Astrocyte (in vitro differentiated cells and primary cell): ENCODE measurements around the gene RFX7. TPM values are rescaled to one million over a fixed set of nuclear protein-coding genes. Genes with fewer than 3 reads are reported as not detected.

Experiments
- DNase-seq: peaks from one replicate; pipeline ENCODE4 v3.0.0-alpha.2; 2010; ENCODE audit warnings: low read depth
- FAIRE-seq: peaks from 2 replicates; lab custom pipeline; 2011; peaks lifted over from hg19 to GRCh38; lab: Jason Lieb, UNC
- H2AFZ ChIP-seq: 2 replicates; pipeline ENCODE4 v1.6.0; 2012; ENCODE audit warnings: low read depth, low read length, inconsistent platforms
- H3K27ac ChIP-seq: 2 replicates; pipeline ENCODE4 v1.5.1; 2011; ENCODE audit warnings: low read depth, low read length, inconsistent platforms
- H3K27me3 ChIP-seq: 2 replicates; pipeline ENCODE4 v1.6.0; 2011; ENCODE audit warnings: low read length, inconsistent platforms; ENCODE audit not compliant: insufficient read depth
- H3K36me3 ChIP-seq: 2 replicates; pipeline ENCODE4 v1.5.1; 2011; ENCODE audit warnings: low read length, inconsistent platforms; ENCODE audit not compliant: insufficient read depth
- H3K4me1 ChIP-seq: 2 replicates; pipeline ENCODE4 v1.5.1; 2011; ENCODE audit warnings: low read length, inconsistent platforms; ENCODE audit not compliant: insufficient read depth
- H3K4me2 ChIP-seq: 2 replicates; pipeline ENCODE4 v1.6.0; 2012; ENCODE audit warnings: low read length, inconsistent platforms
- H3K4me3 ChIP-seq: 2 replicates; pipeline ENCODE4 v1.5.1; 2011; ENCODE audit warnings: low read depth, mild to moderate bottlenecking, low read length, inconsistent platforms; ENCODE audit not compliant: insufficient read depth
- H3K79me2 ChIP-seq: 2 replicates; pipeline ENCODE4 v1.6.0; 2012; ENCODE audit warnings: mild to moderate bottlenecking, low read length, inconsistent platforms; ENCODE audit not compliant: insufficient read depth
- H3K9ac ChIP-seq: 2 replicates; pipeline ENCODE4 v1.6.0; 2012; ENCODE audit warnings: mild to moderate bottlenecking, low read length, inconsistent platforms
- H3K9me3 ChIP-seq: 2 replicates; pipeline ENCODE4 v1.5.1; 2012; ENCODE audit warnings: low read depth, mild to moderate bottlenecking, low read length, inconsistent platforms; ENCODE audit not compliant: insufficient read depth
- H4K20me1 ChIP-seq: 2 replicates; pipeline ENCODE4 v1.6.0; 2012; ENCODE audit warnings: low read length, inconsistent platforms; ENCODE audit not compliant: insufficient read depth
- H3K27ac Mint-ChIP-seq: one replicate; pipeline ENCODE4 v1.8.0; 2021; ENCODE audit warnings: mild to moderate bottlenecking, mixed read lengths; ENCODE audit not compliant: unreplicated experiment
- H3K27me3 Mint-ChIP-seq: one replicate; pipeline ENCODE4 v1.8.0; 2021; ENCODE audit warnings: low read depth, mixed read lengths; ENCODE audit not compliant: unreplicated experiment
- H3K36me3 Mint-ChIP-seq: one replicate; pipeline ENCODE4 v1.8.0; 2021; ENCODE audit warnings: low read depth, mixed read lengths; ENCODE audit not compliant: unreplicated experiment
- H3K4me1 Mint-ChIP-seq: one replicate; pipeline ENCODE4 v1.8.0; 2021; ENCODE audit warnings: low read depth, mixed read lengths; ENCODE audit not compliant: unreplicated experiment
- H3K4me3 Mint-ChIP-seq: one replicate; pipeline ENCODE4 v1.8.0; 2021; ENCODE audit warnings: mild to moderate bottlenecking, moderate library complexity, mixed read lengths; ENCODE audit not compliant: unreplicated experiment
- H3K9me3 Mint-ChIP-seq: one replicate; pipeline ENCODE4 v1.8.0; 2021; ENCODE audit warnings: mild to moderate bottlenecking, mixed read lengths; ENCODE audit not compliant: unreplicated experiment
- EZH2 ChIP-seq: IDR thresholded peaks from 2 replicates; pipeline ENCODE4 v1.6.1; 2012; ENCODE audit warnings: mild to moderate bottlenecking, low read length, inconsistent platforms; ENCODE audit not compliant: insufficient read depth
- total RNA-seq: library from RNA; stranded (reverse); gene quantifications from 2 replicates; pipeline ENCODE4 v1.2.1, GENCODE V29; 2021
- TF ChIP-seq, protein P1 (sequence below): IDR thresholded peaks from 2 replicates; pipeline ENCODE4 v1.5.1; 2011; ENCODE audit warnings: low read depth, mild to moderate bottlenecking, inconsistent platforms, low read length, moderate library complexity; ENCODE audit not compliant: insufficient read depth

RFX7 gene
- total RNA-seq, 1 donor from 2014 or later, result 46.3 TPM

- H2AFZ ChIP-seq, result no peak overlapping the region
- no peak overlapping the region for H3K4me2 ChIP-seq
- Mint-ChIP-seq H3K4me1 (peaks cover 10% of the 10 kb centered on the region), H3K9me3 (peaks cover 4% of the 10 kb centered on the region), H3K4me3 (no peak overlapping the region), H3K36me3 (peaks cover 26% of the 10 kb centered on the region), H3K27me3 (no peaks in the 10 kb centered on the region), H3K27ac (no peak overlapping the region)
- FAIRE-seq (no peak), DNase-seq (no peak)
- no peak overlapping the region for H3K4me3 ChIP-seq
- TF ChIP-seq, protein P1, sequence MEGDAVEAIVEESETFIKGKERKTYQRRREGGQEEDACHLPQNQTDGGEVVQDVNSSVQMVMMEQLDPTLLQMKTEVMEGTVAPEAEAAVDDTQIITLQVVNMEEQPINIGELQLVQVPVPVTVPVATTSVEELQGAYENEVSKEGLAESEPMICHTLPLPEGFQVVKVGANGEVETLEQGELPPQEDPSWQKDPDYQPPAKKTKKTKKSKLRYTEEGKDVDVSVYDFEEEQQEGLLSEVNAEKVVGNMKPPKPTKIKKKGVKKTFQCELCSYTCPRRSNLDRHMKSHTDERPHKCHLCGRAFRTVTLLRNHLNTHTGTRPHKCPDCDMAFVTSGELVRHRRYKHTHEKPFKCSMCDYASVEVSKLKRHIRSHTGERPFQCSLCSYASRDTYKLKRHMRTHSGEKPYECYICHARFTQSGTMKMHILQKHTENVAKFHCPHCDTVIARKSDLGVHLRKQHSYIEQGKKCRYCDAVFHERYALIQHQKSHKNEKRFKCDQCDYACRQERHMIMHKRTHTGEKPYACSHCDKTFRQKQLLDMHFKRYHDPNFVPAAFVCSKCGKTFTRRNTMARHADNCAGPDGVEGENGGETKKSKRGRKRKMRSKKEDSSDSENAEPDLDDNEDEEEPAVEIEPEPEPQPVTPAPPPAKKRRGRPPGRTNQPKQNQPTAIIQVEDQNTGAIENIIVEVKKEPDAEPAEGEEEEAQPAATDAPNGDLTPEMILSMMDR, result no peak
- TF ChIP-seq EZH2, result no peak
- H3K27me3 ChIP-seq, result no peaks in the 10 kb centered on the region
- H3K9me3 ChIP-seq, result no peaks in the 10 kb centered on the region
- H3K79me2 ChIP-seq, result peaks cover 74% of the 10 kb centered on the region
- no peak overlapping the region for H3K9ac ChIP-seq
- peaks cover 3% of the 10 kb centered on the region for H3K36me3 ChIP-seq
- no peaks in the 10 kb centered on the region for H3K4me1 ChIP-seq
- no peak overlapping the region for H3K27ac ChIP-seq
- H4K20me1 ChIP-seq, result peaks cover 62% of the 10 kb centered on the region
These were observed 96.9 kb downstream of the RFX7 start for GRCh38 chr15:56146756-56147155.

DNA sequence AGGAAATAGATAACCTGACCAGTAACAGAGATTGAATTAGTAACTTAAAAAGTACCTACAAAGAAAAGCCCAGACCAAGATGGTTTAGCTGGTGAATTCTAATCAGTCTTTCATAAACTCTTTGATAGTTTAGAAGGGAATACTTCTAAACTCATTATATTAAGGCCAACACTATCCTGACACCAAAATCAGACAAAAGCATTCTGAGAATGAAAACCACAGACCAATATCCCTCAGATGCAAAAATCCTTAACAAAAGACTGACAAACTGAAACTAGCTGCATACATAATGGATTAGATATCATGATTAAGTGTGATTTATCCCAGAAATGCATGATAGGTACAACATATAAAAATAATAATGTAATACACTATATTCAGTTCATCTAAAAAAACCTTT is 115.6 kb downstream of the RFX7 start:
- no peak overlapping the region for H2AFZ ChIP-seq
- no peaks in the 10 kb centered on the region for H3K4me1 ChIP-seq
- peaks cover 20% of the 10 kb centered on the region for H3K9me3 Mint-ChIP-seq
- no peak for TF ChIP-seq EZH2
- TF ChIP-seq, protein P1, result no peak
- no peak overlapping the region for H3K4me3 Mint-ChIP-seq
- H3K4me3 ChIP-seq, result no peak overlapping the region
- FAIRE-seq (no peak), DNase-seq (peak; percentile 46)
- H4K20me1 ChIP-seq, result no peaks in the 10 kb centered on the region
- H3K36me3 Mint-ChIP-seq, result peaks cover 39% of the 10 kb centered on the region
- H3K27me3 Mint-ChIP-seq, result no peaks in the 10 kb centered on the region
- H3K9ac ChIP-seq, result no peak overlapping the region
- no peaks in the 10 kb centered on the region for H3K79me2 ChIP-seq
- no peak overlapping the region for H3K27ac ChIP-seq
- H3K4me1 Mint-ChIP-seq, result peaks cover 3% of the 10 kb centered on the region
- H3K9me3 ChIP-seq, result peaks cover 4% of the 10 kb centered on the region
- no peaks in the 10 kb centered on the region for H3K27me3 ChIP-seq
- H3K4me2 ChIP-seq, result no peak overlapping the region
- H3K36me3 ChIP-seq, result no peaks in the 10 kb centered on the region
- peak overlapping the region; percentile 20 for H3K27ac Mint-ChIP-seq

- no peak overlapping the region for H3K9ac ChIP-seq
- H4K20me1 ChIP-seq, result no peaks in the 10 kb centered on the region
- Mint-ChIP-seq H3K27ac (no peak overlapping the region), H3K4me3 (no peak overlapping the region), H3K9me3 (peaks cover 21% of the 10 kb centered on the region), H3K36me3 (peaks cover 52% of the 10 kb centered on the region), H3K4me1 (peaks cover 3% of the 10 kb centered on the region), H3K27me3 (no peaks in the 10 kb centered on the region)
- no peaks in the 10 kb centered on the region for H3K79me2 ChIP-seq
- no peaks in the 10 kb centered on the region for H3K27me3 ChIP-seq
- FAIRE-seq (peak; percentile 34), DNase-seq (no peak)
- H3K36me3 ChIP-seq, result peaks cover 6% of the 10 kb centered on the region
- no peak overlapping the region for H2AFZ ChIP-seq
- H3K4me3 ChIP-seq, result no peak overlapping the region
- H3K4me2 ChIP-seq, result no peak overlapping the region
- peaks cover 4% of the 10 kb centered on the region for H3K9me3 ChIP-seq
- H3K4me1 ChIP-seq, result no peaks in the 10 kb centered on the region
- H3K27ac ChIP-seq, result no peak overlapping the region
- TF ChIP-seq EZH2, result no peak
- TF ChIP-seq, protein P1, result no peak
These were observed 117.3 kb downstream of the RFX7 start for GRCh38 chr15:56126409-56126808.
